HepG2 (cell line): ENCODE data around the gene MCF2L. TPM values are rescaled to one million over a fixed set of nuclear protein-coding genes. Genes with fewer than 3 reads are reported as not detected.

ENCODE experiments used
- AGO1 ChIP-seq: fragments of 200-400 bp; formaldehyde crosslinking; IDR thresholded peaks from 2 replicates; pipeline ENCODE4 v1.6.1; 2017; ENCODE audit warnings: mild to moderate bottlenecking, low read depth, low read length, moderate library complexity; ENCODE audit not compliant: poor library complexity, severe bottlenecking
- HNF4A ChIP-seq: sonication (generic); formaldehyde crosslinking; IDR thresholded peaks from 2 replicates; pipeline ENCODE4 v1.4.0; 2020; ENCODE audit warnings: missing genetic modification reagents
- ISX ChIP-seq: sonication (generic); formaldehyde crosslinking; conservative IDR thresholded peaks from 2 replicates; pipeline ENCODE4 v1.5.0; 2020; ENCODE audit warnings: missing genetic modification reagents
- RARA ChIP-seq: IDR thresholded peaks from 2 replicates; pipeline ENCODE4 v1.6.1; 2016; ENCODE audit warnings: missing genetic modification reagents, missing compliant biosample characterization
- ZMYM4 ChIP-seq: sonication (generic); formaldehyde crosslinking; IDR thresholded peaks from 2 replicates; pipeline ENCODE4 v1.8.1; 2023; ENCODE audit warnings: mild to moderate bottlenecking, missing genetic modification reagents
- ZNF318 ChIP-seq: sonication (generic); formaldehyde crosslinking; IDR thresholded peaks from 2 replicates; pipeline ENCODE4 v1.4.0; 2020; ENCODE audit warnings: mild to moderate bottlenecking, missing genetic modification reagents
- ZNF333 ChIP-seq: sonication (generic); formaldehyde crosslinking; IDR thresholded peaks from 2 replicates; pipeline ENCODE4 v1.4.0; 2020; ENCODE audit warnings: mild to moderate bottlenecking, missing genetic modification reagents, borderline replicate concordance
- ZNF574 ChIP-seq: sonication (generic); formaldehyde crosslinking; IDR thresholded peaks from 2 replicates; pipeline ENCODE4 v1.4.0; 2020; ENCODE audit warnings: missing genetic modification reagents
- ZNF713 ChIP-seq: sonication (generic); formaldehyde crosslinking; IDR thresholded peaks from 2 replicates; pipeline ENCODE4 v1.4.0; 2020; ENCODE audit warnings: mild to moderate bottlenecking, missing genetic modification reagents
- ZNF780A ChIP-seq: sonication (generic); formaldehyde crosslinking; IDR thresholded peaks from 2 replicates; pipeline ENCODE4 v1.8.0; 2022; ENCODE audit warnings: mild to moderate bottlenecking, missing genetic modification reagents, moderate library complexity
- ZNF850 ChIP-seq: sonication (generic); formaldehyde crosslinking; conservative IDR thresholded peaks from 2 replicates; pipeline ENCODE4 v1.9.0; 2021; ENCODE audit warnings: mild to moderate bottlenecking, missing genetic modification reagents
- ZSCAN25 ChIP-seq: sonication (generic); formaldehyde crosslinking; IDR thresholded peaks from 2 replicates; pipeline ENCODE4 v1.8.0; 2022; ENCODE audit warnings: mild to moderate bottlenecking, missing genetic modification reagents
- polyA plus RNA-seq, 8 experiments: library from polyadenylated mRNA; depleted of rRNA in 3 of 8; stranded (reverse) in 7 of 8; unstranded in 1 of 8; fragments of >200 nt; fragmentation: Illumina TruSeq in 4 of 8; extraction: Trizol in 4 of 8; gene quantifications; 2 replicates each; pipeline versions ENCODE4 v1.2.1 to v1.2.3, GENCODE V29; 2011 to 2016; ENCODE audit warnings: low read depth in 4 of 8, missing spikeins in 1 of 8, mixed read lengths in 1 of 8; ENCODE audit not compliant: insufficient read depth in 1 of 8
- total RNA-seq, 5 experiments: library from RNA; depleted of rRNA; stranded (reverse); fragments of >200 nt; fragmentation: Illumina TruSeq; extraction: Trizol; gene quantifications; 2 replicates each; pipeline ENCODE4 v1.2.3, GENCODE V29; 2016; ENCODE audit warnings: low read depth in 1 of 5
- TF ChIP-seq, protein P1 (sequence below): sonication (generic); formaldehyde crosslinking; IDR thresholded peaks from 2 replicates; pipeline ENCODE4 v1.4.0; 2020; ENCODE audit warnings: missing genetic modification reagents, mild to moderate bottlenecking, borderline replicate concordance
- TF ChIP-seq, protein P2 (sequence below): sonication (generic); formaldehyde crosslinking; IDR thresholded peaks from 2 replicates; pipeline ENCODE4 v1.5.0; 2020; ENCODE audit warnings: missing genetic modification reagents, mild to moderate bottlenecking, borderline replicate concordance

MCF2L gene
- total and polyA plus RNA-seq, 2 of the 13 experiments (the other 11 are each of a cell fraction or from before 2014, with no cell fraction given), result 19.4 to 28.4 TPM

DNA sequence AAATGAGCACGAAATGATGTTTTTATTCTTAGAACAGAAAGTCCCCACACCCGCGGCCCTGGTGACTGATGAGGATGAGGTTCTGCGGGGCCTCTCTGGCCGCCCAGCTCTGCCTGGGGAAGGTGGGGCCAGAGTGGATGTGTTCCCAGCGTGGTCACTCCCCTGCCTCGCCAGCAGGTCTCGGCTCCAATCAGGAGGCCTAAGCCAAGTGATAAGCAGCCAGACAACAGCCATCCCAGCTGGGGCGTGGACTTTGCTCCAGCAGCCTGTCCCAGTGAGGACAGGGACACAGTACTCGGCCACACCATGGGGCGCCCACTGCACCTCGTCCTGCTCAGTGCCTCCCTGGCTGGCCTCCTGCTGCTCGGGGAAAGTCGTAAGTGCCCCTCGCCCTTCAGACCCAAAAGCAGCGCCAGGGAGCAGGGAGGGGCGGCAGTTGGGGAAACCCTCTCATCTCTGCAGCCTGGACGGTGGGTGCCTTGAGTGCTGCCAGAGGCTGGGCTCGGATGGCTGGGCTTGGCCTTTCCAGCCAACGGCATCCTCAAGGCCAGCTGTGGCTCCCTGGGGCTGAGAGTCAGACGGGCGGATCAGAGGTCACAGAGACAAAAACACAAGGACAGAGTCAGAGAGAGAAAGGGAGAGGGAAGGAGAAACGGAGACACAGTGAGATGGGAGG, 153.7 kb downstream of the MCF2L start, which contains the start of gene F10 (continued):
- TF ChIP-seq, protein P1, sequence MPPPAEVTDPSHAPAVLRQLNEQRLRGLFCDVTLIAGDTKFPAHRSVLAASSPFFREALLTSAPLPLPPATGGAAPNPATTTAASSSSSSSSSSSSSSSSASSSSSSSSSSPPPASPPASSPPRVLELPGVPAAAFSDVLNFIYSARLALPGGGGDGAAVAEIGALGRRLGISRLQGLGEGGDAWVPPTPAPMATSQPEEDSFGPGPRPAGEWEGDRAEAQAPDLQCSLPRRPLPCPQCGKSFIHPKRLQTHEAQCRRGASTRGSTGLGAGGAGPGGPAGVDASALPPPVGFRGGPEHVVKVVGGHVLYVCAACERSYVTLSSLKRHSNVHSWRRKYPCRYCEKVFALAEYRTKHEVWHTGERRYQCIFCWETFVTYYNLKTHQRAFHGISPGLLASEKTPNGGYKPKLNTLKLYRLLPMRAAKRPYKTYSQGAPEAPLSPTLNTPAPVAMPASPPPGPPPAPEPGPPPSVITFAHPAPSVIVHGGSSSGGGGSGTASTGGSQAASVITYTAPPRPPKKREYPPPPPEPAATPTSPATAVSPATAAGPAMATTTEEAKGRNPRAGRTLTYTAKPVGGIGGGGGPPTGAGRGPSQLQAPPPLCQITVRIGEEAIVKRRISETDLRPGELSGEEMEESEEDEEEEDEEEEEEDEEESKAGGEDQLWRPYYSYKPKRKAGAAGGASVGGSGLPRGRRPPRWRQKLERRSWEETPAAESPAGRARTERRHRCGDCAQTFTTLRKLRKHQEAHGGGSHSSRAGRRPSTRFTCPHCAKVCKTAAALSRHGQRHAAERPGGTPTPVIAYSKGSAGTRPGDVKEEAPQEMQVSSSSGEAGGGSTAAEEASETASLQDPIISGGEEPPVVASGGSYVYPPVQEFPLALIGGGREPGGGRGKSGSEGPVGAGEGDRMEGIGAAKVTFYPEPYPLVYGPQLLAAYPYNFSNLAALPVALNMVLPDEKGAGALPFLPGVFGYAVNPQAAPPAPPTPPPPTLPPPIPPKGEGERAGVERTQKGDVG (CRISPR knock-in tag), result peak; percentile 89; the same call in 1 of the 2 replicates
- TF ChIP-seq ZSCAN25 (peak; percentile 77), ZNF333 (no peak), RARA (CRISPR knock-in tag) (peak; percentile 59), ZMYM4 (CRISPR knock-in tag) (peak; percentile 66), ZNF318 (CRISPR knock-in tag) (peak; percentile 76; the same call in 1 of the 2 replicates), HNF4A (peak; percentile 99), ZNF574 (CRISPR knock-in tag) (peak; percentile 91), ZNF850 (no peak), ZNF780A (CRISPR knock-in tag) (0 out of 2 replicates have a peak, but pooled peaks have one; percentile 33), AGO1 (peak; percentile 67), ZNF713 (CRISPR knock-in tag) (no peak; the same call in 1 of the 2 replicates), ISX (no peak)
- TF ChIP-seq, protein P2, sequence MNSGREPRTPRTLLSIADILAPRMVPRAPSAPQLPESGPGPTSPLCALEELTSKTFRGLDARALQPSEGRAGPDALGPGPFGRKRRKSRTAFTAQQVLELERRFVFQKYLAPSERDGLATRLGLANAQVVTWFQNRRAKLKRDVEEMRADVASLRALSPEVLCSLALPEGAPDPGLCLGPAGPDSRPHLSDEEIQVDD (CRISPR knock-in tag), result no peak; the same call in 1 of the 2 replicates
